GM12878 (cell line): ENCODE results near the gene MAL. TPM values are rescaled to one million over a fixed set of nuclear protein-coding genes. Genes with fewer than 3 reads are reported as not detected.

ENCODE experiments used
- ATF7 ChIP-seq: fragments of 450-650 bp; IDR thresholded peaks from 2 replicates; pipeline ENCODE4 v1.6.1; 2016; ENCODE audit warnings: low read depth, mild to moderate bottlenecking
- BACH1 ChIP-seq: fragments of 450-650 bp; IDR thresholded peaks from 2 replicates; pipeline ENCODE4 v1.6.1; 2017; ENCODE audit warnings: mild to moderate bottlenecking, borderline replicate concordance
- ESRRA ChIP-seq: IDR thresholded peaks from 2 replicates; pipeline ENCODE4 v1.6.1; 2012; ENCODE audit warnings: mild to moderate bottlenecking, low read length, improper control_type of control experiment
- GATAD2B ChIP-seq: fragments of 450-650 bp; conservative IDR thresholded peaks from 2 replicates; pipeline ENCODE4 v1.6.1; 2017; ENCODE audit warnings: low read depth, mild to moderate bottlenecking, moderate library complexity
- HCFC1 ChIP-seq: fragments of 150-350 bp; IDR thresholded peaks from 2 replicates; pipeline ENCODE4 v1.6.1; 2014; ENCODE audit warnings: low read length
- HSF1 ChIP-seq: fragments of 150-350 bp; IDR thresholded peaks from 2 replicates; pipeline ENCODE4 v1.6.1; 2014; ENCODE audit warnings: mild to moderate bottlenecking, low read depth, low read length
- KAT2A ChIP-seq: conservative IDR thresholded peaks from 2 replicates; pipeline ENCODE4 v1.6.1; 2011; ENCODE audit warnings: low read depth, low read length; ENCODE audit not compliant: control insufficient read depth
- LARP7 ChIP-seq: fragments of 450-650 bp; IDR thresholded peaks from 2 replicates; pipeline ENCODE4 v1.6.1; 2017; ENCODE audit warnings: mild to moderate bottlenecking
- NFYA ChIP-seq: IDR thresholded peaks from 2 replicates; pipeline ENCODE4 v1.6.1; 2011; ENCODE audit warnings: low read depth, mild to moderate bottlenecking, low read length, improper control_type of control experiment, borderline replicate concordance
- PAX8 ChIP-seq: fragments of 450-650 bp; IDR thresholded peaks from 2 replicates; pipeline ENCODE4 v1.6.1; 2017; ENCODE audit warnings: mild to moderate bottlenecking, moderate library complexity
- POU2F2 ChIP-seq: IDR thresholded peaks from 3 replicates; pipeline ENCODE4 v1.6.1; 2011; ENCODE audit warnings: low read depth, mild to moderate bottlenecking, low read length, borderline replicate concordance
- RBBP5 ChIP-seq: fragments of 200-600 bp; sonication (generic); conservative IDR thresholded peaks from 2 replicates; pipeline ENCODE4 v1.6.1; 2016
- RCOR1 ChIP-seq: conservative IDR thresholded peaks from 2 replicates; pipeline ENCODE4 v1.6.1; 2012; ENCODE audit warnings: low read depth, low read length, improper control_type of control experiment
- SREBF2 ChIP-seq: IDR thresholded peaks from 2 replicates; pipeline ENCODE4 v1.6.1; 2012; ENCODE audit warnings: mild to moderate bottlenecking, low read length
- STAT3 ChIP-seq: IDR thresholded peaks from 2 replicates; pipeline ENCODE4 v1.6.1; 2011; ENCODE audit warnings: low read depth, low read length, improper control_type of control experiment
- SUZ12 ChIP-seq: fragments of 200-600 bp; sonication (generic); IDR thresholded peaks from one replicate; pipeline ENCODE4 v1.6.1; 2018; ENCODE audit warnings: antibody characterized with exemption, mild to moderate bottlenecking; ENCODE audit not compliant: unreplicated experiment
- TBL1XR1 ChIP-seq: IDR thresholded peaks from 2 replicates; pipeline ENCODE4 v1.6.1; 2012; ENCODE audit warnings: low read depth, low read length, improper control_type of control experiment
- YY1 ChIP-seq: IDR thresholded peaks from 2 replicates; pipeline ENCODE4 v1.6.1; 2011; ENCODE audit warnings: low read depth, mild to moderate bottlenecking, low read length
- ZNF207 ChIP-seq: fragments of 450-650 bp; IDR thresholded peaks from 2 replicates; pipeline ENCODE4 v1.6.1; 2014; ENCODE audit warnings: antibody characterized with exemption, mild to moderate bottlenecking, borderline replicate concordance
- ZNF24 ChIP-seq: fragments of 450-650 bp; IDR thresholded peaks from 2 replicates; pipeline ENCODE4 v1.6.1; 2017; ENCODE audit warnings: antibody characterized with exemption, mild to moderate bottlenecking
- polyA plus RNA-seq, 11 experiments: library from polyadenylated mRNA; depleted of rRNA in 4 of 11; unstranded in 6 of 11; stranded (reverse) in 5 of 11; fragments of >200 nt; fragmentation: Nextera tagmentation in 4 of 11; fragmentation: Illumina TruSeq in 1 of 11; extraction: Ambion mirVana in 4 of 11; extraction: Trizol in 1 of 11; gene quantifications; 1 replicate in 1 of 11; 2 replicates in 10 of 11; pipeline versions ENCODE4 v1.2.1 to v1.2.3, GENCODE V29; 2011 to 2016; ENCODE audit warnings: inconsistent platforms in 2 of 11, missing spikeins in 2 of 11, low read depth in 1 of 11
- total RNA-seq, 4 experiments: library from RNA; depleted of rRNA in 3 of 4; stranded (reverse); fragments of >200 nt in 3 of 4; fragmentation: Illumina TruSeq in 1 of 4; extraction: Trizol in 1 of 4; gene quantifications; 2 replicates each; pipeline versions ENCODE4 v1.2.1 to v1.2.3, GENCODE V29; 2013 to 2021
- TF ChIP-seq, protein P1 (sequence below): fragments of 450-650 bp; IDR thresholded peaks from 2 replicates; pipeline ENCODE4 v1.6.1; 2017; ENCODE audit warnings: mild to moderate bottlenecking
- TF ChIP-seq, protein P2 (sequence below): fragments of 450-650 bp; IDR thresholded peaks from 2 replicates; pipeline ENCODE4 v1.6.1; 2018; ENCODE audit warnings: borderline replicate concordance, mild to moderate bottlenecking; ENCODE audit not compliant: partially characterized antibody
- TF ChIP-seq, protein P3 (sequence below): fragments of 450-650 bp; IDR thresholded peaks from 2 replicates; pipeline ENCODE4 v1.6.1; 2017; ENCODE audit warnings: antibody characterized with exemption, mild to moderate bottlenecking, moderate library complexity

Gene MAL
- total and polyA plus RNA-seq, 10 of the 15 experiments (the other 5 are each of a cell fraction or from before 2014, with no cell fraction given), result 1.3 to 4.5 (median 1.7) TPM

- TF ChIP-seq TBL1XR1, result no peak
- TF ChIP-seq ATF7, result peak; percentile 61
- peak; percentile 91 for TF ChIP-seq YY1
- no peak for TF ChIP-seq PAX8
- TF ChIP-seq GATAD2B, result peak; percentile 91
- peak; percentile 53; the same call in 1 of the 2 replicates for TF ChIP-seq ZNF24
- no peak for TF ChIP-seq NFYA
- no peak for TF ChIP-seq RBBP5
- no peak for TF ChIP-seq RCOR1
- no peak for TF ChIP-seq POU2F2
- TF ChIP-seq STAT3, result no peak
- TF ChIP-seq, protein P1, sequence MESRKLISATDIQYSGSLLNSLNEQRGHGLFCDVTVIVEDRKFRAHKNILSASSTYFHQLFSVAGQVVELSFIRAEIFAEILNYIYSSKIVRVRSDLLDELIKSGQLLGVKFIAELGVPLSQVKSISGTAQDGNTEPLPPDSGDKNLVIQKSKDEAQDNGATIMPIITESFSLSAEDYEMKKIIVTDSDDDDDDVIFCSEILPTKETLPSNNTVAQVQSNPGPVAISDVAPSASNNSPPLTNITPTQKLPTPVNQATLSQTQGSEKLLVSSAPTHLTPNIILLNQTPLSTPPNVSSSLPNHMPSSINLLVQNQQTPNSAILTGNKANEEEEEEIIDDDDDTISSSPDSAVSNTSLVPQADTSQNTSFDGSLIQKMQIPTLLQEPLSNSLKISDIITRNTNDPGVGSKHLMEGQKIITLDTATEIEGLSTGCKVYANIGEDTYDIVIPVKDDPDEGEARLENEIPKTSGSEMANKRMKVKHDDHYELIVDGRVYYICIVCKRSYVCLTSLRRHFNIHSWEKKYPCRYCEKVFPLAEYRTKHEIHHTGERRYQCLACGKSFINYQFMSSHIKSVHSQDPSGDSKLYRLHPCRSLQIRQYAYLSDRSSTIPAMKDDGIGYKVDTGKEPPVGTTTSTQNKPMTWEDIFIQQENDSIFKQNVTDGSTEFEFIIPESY, result no peak
- TF ChIP-seq ZNF207, result no peak
- no peak for TF ChIP-seq SREBF2
- TF ChIP-seq, protein P2, sequence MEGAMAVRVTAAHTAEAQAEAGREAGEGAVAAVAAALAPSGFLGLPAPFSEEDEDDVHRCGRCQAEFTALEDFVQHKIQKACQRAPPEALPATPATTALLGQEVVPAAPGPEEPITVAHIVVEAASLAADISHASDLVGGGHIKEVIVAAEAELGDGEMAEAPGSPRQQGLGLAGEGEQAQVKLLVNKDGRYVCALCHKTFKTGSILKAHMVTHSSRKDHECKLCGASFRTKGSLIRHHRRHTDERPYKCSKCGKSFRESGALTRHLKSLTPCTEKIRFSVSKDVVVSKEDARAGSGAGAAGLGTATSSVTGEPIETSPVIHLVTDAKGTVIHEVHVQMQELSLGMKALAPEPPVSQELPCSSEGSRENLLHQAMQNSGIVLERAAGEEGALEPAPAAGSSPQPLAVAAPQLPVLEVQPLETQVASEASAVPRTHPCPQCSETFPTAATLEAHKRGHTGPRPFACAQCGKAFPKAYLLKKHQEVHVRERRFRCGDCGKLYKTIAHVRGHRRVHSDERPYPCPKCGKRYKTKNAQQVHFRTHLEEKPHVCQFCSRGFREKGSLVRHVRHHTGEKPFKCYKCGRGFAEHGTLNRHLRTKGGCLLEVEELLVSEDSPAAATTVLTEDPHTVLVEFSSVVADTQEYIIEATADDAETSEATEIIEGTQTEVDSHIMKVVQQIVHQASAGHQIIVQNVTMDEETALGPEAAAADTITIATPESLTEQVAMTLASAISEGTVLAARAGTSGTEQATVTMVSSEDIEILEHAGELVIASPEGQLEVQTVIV, result no peak
- no peak for TF ChIP-seq HCFC1
- TF ChIP-seq HSF1, result no peak
- TF ChIP-seq, protein P3, sequence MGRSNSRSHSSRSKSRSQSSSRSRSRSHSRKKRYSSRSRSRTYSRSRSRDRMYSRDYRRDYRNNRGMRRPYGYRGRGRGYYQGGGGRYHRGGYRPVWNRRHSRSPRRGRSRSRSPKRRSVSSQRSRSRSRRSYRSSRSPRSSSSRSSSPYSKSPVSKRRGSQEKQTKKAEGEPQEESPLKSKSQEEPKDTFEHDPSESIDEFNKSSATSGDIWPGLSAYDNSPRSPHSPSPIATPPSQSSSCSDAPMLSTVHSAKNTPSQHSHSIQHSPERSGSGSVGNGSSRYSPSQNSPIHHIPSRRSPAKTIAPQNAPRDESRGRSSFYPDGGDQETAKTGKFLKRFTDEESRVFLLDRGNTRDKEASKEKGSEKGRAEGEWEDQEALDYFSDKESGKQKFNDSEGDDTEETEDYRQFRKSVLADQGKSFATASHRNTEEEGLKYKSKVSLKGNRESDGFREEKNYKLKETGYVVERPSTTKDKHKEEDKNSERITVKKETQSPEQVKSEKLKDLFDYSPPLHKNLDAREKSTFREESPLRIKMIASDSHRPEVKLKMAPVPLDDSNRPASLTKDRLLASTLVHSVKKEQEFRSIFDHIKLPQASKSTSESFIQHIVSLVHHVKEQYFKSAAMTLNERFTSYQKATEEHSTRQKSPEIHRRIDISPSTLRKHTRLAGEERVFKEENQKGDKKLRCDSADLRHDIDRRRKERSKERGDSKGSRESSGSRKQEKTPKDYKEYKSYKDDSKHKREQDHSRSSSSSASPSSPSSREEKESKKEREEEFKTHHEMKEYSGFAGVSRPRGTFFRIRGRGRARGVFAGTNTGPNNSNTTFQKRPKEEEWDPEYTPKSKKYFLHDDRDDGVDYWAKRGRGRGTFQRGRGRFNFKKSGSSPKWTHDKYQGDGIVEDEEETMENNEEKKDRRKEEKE, result no peak
- TF ChIP-seq SUZ12, result no peak
- TF ChIP-seq KAT2A, result no peak
- TF ChIP-seq BACH1, result no peak
- peak; percentile 49; the same call in 1 of the 2 replicates for TF ChIP-seq LARP7
- no peak for TF ChIP-seq ESRRA
Measured at GRCh38 chr2:95022309-95023221, 2.9 kb upstream of the MAL start (continued).
